OCI-LY1 (cell line): Measurements from ENCODE around the gene BTBD16.

Experiments used
- H2AFZ ChIP-seq: fragments of 200-600 bp; sonication (generic), shearing (Covaris generic); 2 replicates; pipeline ENCODE4 v1.6.0; 2014; ENCODE audit warnings: antibody characterized with exemption, mild to moderate bottlenecking, low read length
- H3F3A ChIP-seq: fragments of 200-600 bp; sonication (generic), shearing (Covaris generic); 2 replicates; pipeline ENCODE4 v1.6.0; 2014; ENCODE audit warnings: mild to moderate bottlenecking, antibody characterized with exemption, low read length, moderate library complexity; ENCODE audit not compliant: insufficient read depth
- H3K27ac ChIP-seq: fragments of 200-600 bp; sonication (generic); 2 replicates; pipeline ENCODE4 v1.5.1; 2014; ENCODE audit warnings: low read length, mixed run types, mild to moderate bottlenecking, low read depth; ENCODE audit not compliant: poor library complexity, severe bottlenecking
- H3K27me3 ChIP-seq: fragments of 200-600 bp; sonication (generic); 2 replicates; pipeline ENCODE4 v1.6.0; 2014; ENCODE audit warnings: antibody characterized with exemption, mild to moderate bottlenecking, low read length, moderate library complexity; ENCODE audit not compliant: insufficient read depth
- H3K36me3 ChIP-seq: fragments of 200-600 bp; sonication (generic); 2 replicates; pipeline ENCODE4 v1.6.1; 2014; ENCODE audit warnings: mild to moderate bottlenecking, antibody characterized with exemption, low read length, moderate library complexity, mixed read lengths; ENCODE audit not compliant: insufficient read depth
- H3K4me1 ChIP-seq: fragments of 200-600 bp; sonication (generic); 2 replicates; pipeline ENCODE4 v1.5.1; 2014; ENCODE audit warnings: mild to moderate bottlenecking, low read length, moderate library complexity; ENCODE audit not compliant: insufficient read depth, severe bottlenecking
- H3K4me2 ChIP-seq: fragments of 200-600 bp; sonication (generic), shearing (Covaris generic); 2 replicates; pipeline ENCODE4 v1.6.1; 2014; ENCODE audit warnings: low read length
- H3K4me3 ChIP-seq: fragments of 200-600 bp; sonication (generic); 2 replicates; pipeline ENCODE4 v1.5.1; 2014; ENCODE audit warnings: low read length, low read depth, mild to moderate bottlenecking, mixed read lengths; ENCODE audit not compliant: poor library complexity, severe bottlenecking
- H3K79me2 ChIP-seq: fragments of 200-600 bp; shearing (Covaris generic); 2 replicates; pipeline ENCODE4 v1.6.1; 2016; ENCODE audit warnings: mixed run types, low read length, mixed read lengths; ENCODE audit not compliant: insufficient read depth
- H3K9ac ChIP-seq: fragments of 200-600 bp; sonication (generic), shearing (Covaris generic); 2 replicates; pipeline ENCODE4 v1.6.1; 2014; ENCODE audit warnings: mild to moderate bottlenecking, low read length, mixed read lengths
- H3K9me2 ChIP-seq: fragments of 200-600 bp; sonication (generic), shearing (Covaris generic); 2 replicates; pipeline ENCODE4 v1.6.1; 2014; ENCODE audit warnings: low read depth, mild to moderate bottlenecking, low read length, mixed read lengths
- H3K9me3 ChIP-seq: fragments of 200-600 bp; shearing (Covaris generic); 2 replicates; pipeline ENCODE4 v1.6.1; 2014; ENCODE audit warnings: low read length, mixed read lengths
- H4K20me1 ChIP-seq: fragments of 200-600 bp; sonication (generic), shearing (Covaris generic); 2 replicates; pipeline ENCODE4 v1.6.0; 2016; ENCODE audit warnings: mild to moderate bottlenecking, low read length; ENCODE audit not compliant: insufficient read depth
- EZH2 ChIP-seq: fragments of 200-600 bp; sonication (generic), shearing (Covaris generic); IDR thresholded peaks from 2 replicates; pipeline ENCODE4 v1.8.0; 2017; ENCODE audit warnings: borderline replicate concordance, mixed run types, mild to moderate bottlenecking, antibody characterized with exemption, low read length, moderate library complexity, mixed read lengths
- TF ChIP-seq, protein P1 (sequence below): fragments of 200-600 bp; sonication (generic), shearing (Covaris generic); IDR thresholded peaks from 2 replicates; pipeline ENCODE4 v1.5.1; 2017; ENCODE audit warnings: mild to moderate bottlenecking, antibody characterized with exemption, low read length, moderate library complexity, mixed read lengths

Gene BTBD16

DNA sequence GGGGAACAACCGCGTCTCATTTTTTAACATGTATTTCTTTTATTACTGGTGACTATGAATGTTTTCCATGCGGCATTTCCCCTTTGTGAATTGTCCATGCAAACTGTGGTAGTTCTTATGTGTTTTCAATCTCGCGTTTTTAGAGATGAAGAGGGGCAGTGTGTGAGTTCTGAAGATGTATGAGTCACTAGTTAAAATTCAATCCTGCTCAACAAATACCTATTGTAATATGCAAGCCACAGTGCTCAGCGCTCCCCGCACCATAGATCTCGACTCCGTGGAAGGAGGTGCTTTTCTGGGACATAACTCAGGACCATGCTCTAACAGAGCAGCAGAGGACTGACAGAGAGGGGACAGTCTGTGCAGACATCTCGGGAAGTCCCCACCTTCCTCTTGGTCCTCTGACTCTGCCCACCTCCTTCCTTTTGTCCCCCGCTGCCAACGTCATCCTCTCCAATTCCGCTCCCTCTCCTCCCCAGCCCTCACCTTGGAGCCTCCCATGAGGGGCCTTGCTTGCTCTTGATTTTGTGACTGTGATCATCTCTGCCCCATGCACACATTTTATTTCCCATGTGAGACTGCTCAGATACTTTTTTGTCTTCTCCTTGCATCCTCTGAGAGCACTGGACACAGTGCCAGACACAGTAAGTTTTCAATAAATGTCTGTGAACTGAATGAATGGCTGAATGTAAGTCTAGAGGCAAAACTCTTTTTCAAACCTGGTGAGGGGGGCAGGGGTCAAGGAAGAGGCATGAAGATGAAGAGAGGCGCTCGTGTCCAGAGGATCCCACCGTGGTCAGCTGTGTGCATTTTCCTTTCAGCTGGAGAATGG, 60.7 kb downstream of the BTBD16 start:
- Histone ChIP-seq H3K4me2 (no peak overlapping the region), H3K9me3 (no peaks in the 10 kb centered on the region), H3K27ac (no peak overlapping the region), H2AFZ (no peak overlapping the region), H3K27me3 (no peaks in the 10 kb centered on the region), H3K79me2 (no peaks in the 10 kb centered on the region), H4K20me1 (no peaks in the 10 kb centered on the region), H3K4me3 (no peak overlapping the region), H3K36me3 (no peaks in the 10 kb centered on the region), H3K9me2 (no peaks in the 10 kb centered on the region), H3K4me1 (no peaks in the 10 kb centered on the region), H3F3A (no peaks in the 10 kb centered on the region), H3K9ac (no peak overlapping the region)
- TF ChIP-seq, protein P1, sequence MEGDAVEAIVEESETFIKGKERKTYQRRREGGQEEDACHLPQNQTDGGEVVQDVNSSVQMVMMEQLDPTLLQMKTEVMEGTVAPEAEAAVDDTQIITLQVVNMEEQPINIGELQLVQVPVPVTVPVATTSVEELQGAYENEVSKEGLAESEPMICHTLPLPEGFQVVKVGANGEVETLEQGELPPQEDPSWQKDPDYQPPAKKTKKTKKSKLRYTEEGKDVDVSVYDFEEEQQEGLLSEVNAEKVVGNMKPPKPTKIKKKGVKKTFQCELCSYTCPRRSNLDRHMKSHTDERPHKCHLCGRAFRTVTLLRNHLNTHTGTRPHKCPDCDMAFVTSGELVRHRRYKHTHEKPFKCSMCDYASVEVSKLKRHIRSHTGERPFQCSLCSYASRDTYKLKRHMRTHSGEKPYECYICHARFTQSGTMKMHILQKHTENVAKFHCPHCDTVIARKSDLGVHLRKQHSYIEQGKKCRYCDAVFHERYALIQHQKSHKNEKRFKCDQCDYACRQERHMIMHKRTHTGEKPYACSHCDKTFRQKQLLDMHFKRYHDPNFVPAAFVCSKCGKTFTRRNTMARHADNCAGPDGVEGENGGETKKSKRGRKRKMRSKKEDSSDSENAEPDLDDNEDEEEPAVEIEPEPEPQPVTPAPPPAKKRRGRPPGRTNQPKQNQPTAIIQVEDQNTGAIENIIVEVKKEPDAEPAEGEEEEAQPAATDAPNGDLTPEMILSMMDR, result no peak
- TF ChIP-seq EZH2, result no peak

DNA sequence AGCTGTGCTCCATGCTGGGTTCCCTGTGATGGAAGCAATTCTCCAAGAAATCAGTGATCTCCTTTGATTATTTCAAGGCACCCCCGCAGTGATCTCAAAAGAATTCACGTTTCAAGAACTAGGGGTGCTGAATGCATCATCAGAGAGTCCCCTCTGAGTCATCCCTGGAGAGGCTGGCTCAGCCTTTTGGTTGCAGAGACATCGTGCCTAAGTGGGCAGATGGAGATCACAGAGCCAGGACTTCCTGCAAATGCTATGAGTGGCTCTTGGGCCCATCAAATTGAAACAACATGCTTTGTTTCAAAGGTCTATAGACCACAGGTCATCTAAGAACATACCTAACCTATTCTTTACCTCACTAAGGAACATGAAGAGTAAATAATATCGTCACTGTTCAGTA, 61.9 kb downstream of the BTBD16 start:
- Histone ChIP-seq H3K36me3 (no peaks in the 10 kb centered on the region), H4K20me1 (no peaks in the 10 kb centered on the region), H3K27me3 (no peaks in the 10 kb centered on the region), H3K9ac (no peak overlapping the region), H3K9me3 (no peaks in the 10 kb centered on the region), H2AFZ (no peak overlapping the region), H3K4me2 (no peak overlapping the region), H3K79me2 (no peaks in the 10 kb centered on the region), H3K9me2 (no peaks in the 10 kb centered on the region), H3K4me3 (no peak overlapping the region), H3F3A (no peaks in the 10 kb centered on the region), H3K27ac (no peak overlapping the region), H3K4me1 (no peaks in the 10 kb centered on the region)
- TF ChIP-seq, protein P1, result no peak

GRCh38 chr10:122336332-122336731, 65.2 kb downstream of the BTBD16 start:
- TF ChIP-seq, protein P1, result no peak
- TF ChIP-seq EZH2, result no peak
- H3K4me2 ChIP-seq, result no peak overlapping the region

More at GRCh38 chr10:122336332-122336731, 65.2 kb downstream of the BTBD16 start:
- Histone ChIP-seq H3K27ac (no peak overlapping the region), H4K20me1 (no peaks in the 10 kb centered on the region), H3K9ac (no peak overlapping the region), H3K4me3 (no peak overlapping the region), H3F3A (no peaks in the 10 kb centered on the region), H3K27me3 (no peaks in the 10 kb centered on the region), H3K79me2 (no peaks in the 10 kb centered on the region), H3K9me3 (no peaks in the 10 kb centered on the region), H3K9me2 (no peaks in the 10 kb centered on the region), H2AFZ (no peak overlapping the region), H3K36me3 (no peaks in the 10 kb centered on the region), H3K4me1 (no peaks in the 10 kb centered on the region)
